Activated T-helper 17 cell treated with anti-CD3 and anti-CD28 coated beads, Interleukin-2, amount 50 U/mL, for 72 hours (primary cell): Measurements from ENCODE around the gene HDAC5. TPM values are rescaled to one million over a fixed set of nuclear protein-coding genes. Genes with fewer than 3 reads are reported as not detected.

Experiments
- ATAC-seq: fragments of 150-1000 bp; cut with Tn5 transposase; replicated peaks from 2 replicates; pipeline ENCODE4 v1.10.0; 2021; ENCODE audit warnings: mild to moderate bottlenecking, moderate library complexity
- H3K27ac Mint-ChIP-seq: one replicate; pipeline ENCODE4 v1.8.0; 2022; ENCODE audit warnings: mixed read lengths
- H3K27me3 Mint-ChIP-seq: one replicate; pipeline ENCODE4 v1.8.0; 2022; ENCODE audit warnings: mixed read lengths
- H3K36me3 Mint-ChIP-seq: one replicate; pipeline ENCODE4 v1.8.0; 2022; ENCODE audit warnings: low read depth, mild to moderate bottlenecking, mixed read lengths
- H3K4me1 Mint-ChIP-seq: one replicate; pipeline ENCODE4 v1.8.0; 2022; ENCODE audit warnings: mixed read lengths
- H3K4me3 Mint-ChIP-seq: one replicate; pipeline ENCODE4 v1.8.0; 2022; ENCODE audit warnings: mild to moderate bottlenecking, mixed read lengths
- H3K9me3 Mint-ChIP-seq: one replicate; pipeline ENCODE4 v1.8.0; 2022; ENCODE audit warnings: mixed read lengths
- total RNA-seq, 2 donors: library from RNA; stranded (reverse); gene quantifications; one replicate each; pipeline ENCODE4 v1.2.3, GENCODE V29; 2022

HDAC5 gene
- total RNA-seq, 2 donors from 2014 or later, result 11.0 to 45.4 TPM

GRCh38 chr17:44077595-44077909 lies 45.9 kb downstream of the HDAC5 start:
- no peak for ATAC-seq
- no peaks in the 10 kb centered on the region for H3K27me3 Mint-ChIP-seq
- no peaks in the 10 kb centered on the region for H3K4me1 Mint-ChIP-seq
- H3K36me3 Mint-ChIP-seq, result peaks cover 42% of the 10 kb centered on the region
- H3K9me3 Mint-ChIP-seq, result no peaks in the 10 kb centered on the region
- H3K4me3 Mint-ChIP-seq, result no peak overlapping the region
- no peak overlapping the region for H3K27ac Mint-ChIP-seq

- peak overlapping the region; percentile 81 for H3K27ac Mint-ChIP-seq
- H3K4me3 Mint-ChIP-seq, result no peak overlapping the region
- no peaks in the 10 kb centered on the region for H3K27me3 Mint-ChIP-seq
- H3K9me3 Mint-ChIP-seq, result no peaks in the 10 kb centered on the region
- H3K36me3 Mint-ChIP-seq, result peaks cover 36% of the 10 kb centered on the region
- ATAC-seq, result no peak
- H3K4me1 Mint-ChIP-seq, result peaks cover 3% of the 10 kb centered on the region
These were observed 46.5 kb downstream of the HDAC5 start for GRCh38 chr17:44076716-44077594.

GRCh38 chr17:44075598-44076293 lies 47.7 kb downstream of the HDAC5 start:
- ATAC-seq, result no peak
- Mint-ChIP-seq H3K9me3 (no peaks in the 10 kb centered on the region), H3K4me3 (no peak overlapping the region), H3K4me1 (peaks cover 8% of the 10 kb centered on the region), H3K27me3 (no peaks in the 10 kb centered on the region), H3K36me3 (peaks cover 30% of the 10 kb centered on the region), H3K27ac (peak overlapping the region; percentile 81)

- peak overlapping the region; percentile 81 for H3K27ac Mint-ChIP-seq
- peaks cover 21% of the 10 kb centered on the region for H3K36me3 Mint-ChIP-seq
- H3K9me3 Mint-ChIP-seq, result no peaks in the 10 kb centered on the region
- ATAC-seq, result no peak
- peaks cover 11% of the 10 kb centered on the region for H3K4me1 Mint-ChIP-seq
- H3K27me3 Mint-ChIP-seq, result no peaks in the 10 kb centered on the region
- no peak overlapping the region for H3K4me3 Mint-ChIP-seq
These were observed 48.5 kb downstream of the HDAC5 start for GRCh38 chr17:44074911-44075285.

GRCh38 chr17:44074231-44074910 lies 49.1 kb downstream of the HDAC5 start:
- H3K27me3 Mint-ChIP-seq, result no peaks in the 10 kb centered on the region
- no peak for ATAC-seq
- peaks cover 18% of the 10 kb centered on the region for H3K36me3 Mint-ChIP-seq
- no peak overlapping the region for H3K4me3 Mint-ChIP-seq
- peaks cover 13% of the 10 kb centered on the region for H3K4me1 Mint-ChIP-seq
- H3K27ac Mint-ChIP-seq, result no peak overlapping the region
- no peaks in the 10 kb centered on the region for H3K9me3 Mint-ChIP-seq

GRCh38 chr17:44071772-44072171 lies 51.7 kb downstream of the HDAC5 start:
- Mint-ChIP-seq H3K4me3 (peak overlapping the region; percentile 89), H3K36me3 (peaks cover 9% of the 10 kb centered on the region), H3K9me3 (no peaks in the 10 kb centered on the region), H3K27ac (peak overlapping the region; percentile 28), H3K4me1 (peaks cover 17% of the 10 kb centered on the region), H3K27me3 (no peaks in the 10 kb centered on the region)
- ATAC-seq, result no peak

- H3K27ac Mint-ChIP-seq, result peak overlapping the region; percentile 97
- H3K27me3 Mint-ChIP-seq, result no peaks in the 10 kb centered on the region
- H3K9me3 Mint-ChIP-seq, result no peaks in the 10 kb centered on the region
- peaks cover 3% of the 10 kb centered on the region for H3K36me3 Mint-ChIP-seq
- peak overlapping the region; percentile 89 for H3K4me3 Mint-ChIP-seq
- peaks cover 17% of the 10 kb centered on the region for H3K4me1 Mint-ChIP-seq
- ATAC-seq, result no peak
These were observed 52.3 kb downstream of the HDAC5 start for GRCh38 chr17:44071198-44071520.

GRCh38 chr17:44070455-44071197 lies 52.8 kb downstream of the HDAC5 start, which contains the start of gene G6PC3:
Gene G6PC3 (plus strand): TSS chr17:44070735. CDS start chr17:44070966, 231 bp downstream.
- Mint-ChIP-seq H3K4me3 (peak within 1 kb of the TSS; percentile 89), H3K27ac (peak within 1 kb of the TSS; percentile 97), H3K36me3 (peaks cover 5% of the 10 kb centered on the region), H3K9me3 (no peaks in the 10 kb centered on the region), H3K4me1 (peaks cover 20% of the 10 kb centered on the region), H3K27me3 (no peaks in the 10 kb centered on the region)
- ATAC-seq, result peak; percentile 75

- peak overlapping the region; percentile 97 for H3K27ac Mint-ChIP-seq
- peaks cover 11% of the 10 kb centered on the region for H3K36me3 Mint-ChIP-seq
- H3K4me3 Mint-ChIP-seq, result peak overlapping the region; percentile 89
- peaks cover 24% of the 10 kb centered on the region for H3K4me1 Mint-ChIP-seq
- ATAC-seq, result no peak
- no peaks in the 10 kb centered on the region for H3K27me3 Mint-ChIP-seq
- no peaks in the 10 kb centered on the region for H3K9me3 Mint-ChIP-seq
These were observed 53.4 kb downstream of the HDAC5 start for GRCh38 chr17:44069974-44070454.

GRCh38 chr17:44067545-44067940 lies 55.9 kb downstream of the HDAC5 start:
- peaks cover 33% of the 10 kb centered on the region for H3K36me3 Mint-ChIP-seq
- no peaks in the 10 kb centered on the region for H3K27me3 Mint-ChIP-seq
- peak overlapping the region; percentile 100 for H3K4me3 Mint-ChIP-seq
- H3K27ac Mint-ChIP-seq, result no peak overlapping the region
- no peaks in the 10 kb centered on the region for H3K9me3 Mint-ChIP-seq
- no peak for ATAC-seq
- H3K4me1 Mint-ChIP-seq, result peaks cover 34% of the 10 kb centered on the region

- Mint-ChIP-seq H3K4me3 (peak within 1 kb of the TSS; percentile 100), H3K27ac (peak within 1 kb of the TSS; percentile 100), H3K27me3 (no peaks in the 10 kb centered on the region), H3K4me1 (peaks cover 30% of the 10 kb centered on the region), H3K9me3 (no peaks in the 10 kb centered on the region), H3K36me3 (peaks cover 44% of the 10 kb centered on the region)
- peak; percentile 80 for ATAC-seq
These were observed 57.1 kb downstream of the HDAC5 start, which contains the start of gene LSM12 for GRCh38 chr17:44066204-44066930. Gene LSM12 (minus strand): TSS chr17:44066671. CDS start chr17:44066587, 84 bp downstream.

GRCh38 chr17:44065668-44066203 lies 57.7 kb downstream of the HDAC5 start:
- H3K27me3 Mint-ChIP-seq, result no peaks in the 10 kb centered on the region
- peaks cover 31% of the 10 kb centered on the region for H3K4me1 Mint-ChIP-seq
- H3K9me3 Mint-ChIP-seq, result no peaks in the 10 kb centered on the region
- H3K27ac Mint-ChIP-seq, result peak overlapping the region; percentile 100
- peaks cover 51% of the 10 kb centered on the region for H3K36me3 Mint-ChIP-seq
- H3K4me3 Mint-ChIP-seq, result peak overlapping the region; percentile 100
- no peak for ATAC-seq
